Suprapubic skin (tissue), 4 donors: ENCODE data around the gene TIMM50. TPM values are rescaled to one million over a fixed set of nuclear protein-coding genes. Genes with fewer than 3 reads are reported as not detected.

Experiments used
- DNase-seq, 2 donors: peaks; one replicate each; pipeline ENCODE4 v3.0.0-alpha.2; 2019; ENCODE audit warnings: low spot score in 2 of 2
- H3K27ac ChIP-seq: fragments of 200-600 bp; sonication (generic); one replicate; pipeline ENCODE4 v1.5.1; 2019
- H3K27me3 ChIP-seq: fragments of 200-600 bp; sonication (generic); one replicate; pipeline ENCODE4 v1.5.1; 2019
- H3K36me3 ChIP-seq: fragments of 200-600 bp; sonication (generic); one replicate; pipeline ENCODE4 v1.5.1; 2019
- H3K4me1 ChIP-seq: fragments of 200-600 bp; sonication (generic); one replicate; pipeline ENCODE4 v1.5.1; 2019
- H3K4me3 ChIP-seq: fragments of 200-600 bp; sonication (generic); one replicate; pipeline ENCODE4 v1.5.1; 2019; ENCODE audit warnings: mild to moderate bottlenecking
- H3K9me3 ChIP-seq: fragments of 200-600 bp; sonication (generic); one replicate; pipeline ENCODE4 v1.5.1; 2019
- CTCF ChIP-seq, 2 donors: fragments of 200-600 bp in 1 of 2; fragments of 450-650 bp in 1 of 2; sonication (generic) in 1 of 2; IDR thresholded peaks; one replicate each; pipeline ENCODE4 v1.5.1; 2016 to 2019; ENCODE audit warnings: antibody characterized with exemption in 2 of 2, mild to moderate bottlenecking in 1 of 2, moderate library complexity in 1 of 2
- EP300 ChIP-seq: sonication (generic); formaldehyde crosslinking; IDR thresholded peaks from one replicate; pipeline ENCODE4 v1.6.1; 2017; ENCODE audit warnings: antibody characterized with exemption
- POLR2A ChIP-seq, 2 donors: fragments of 450-650 bp; IDR thresholded peaks; one replicate each; pipeline ENCODE4 v1.6.1; 2017; ENCODE audit warnings: antibody characterized with exemption in 2 of 2, mild to moderate bottlenecking in 2 of 2, moderate library complexity in 2 of 2
- POLR2AphosphoS5 ChIP-seq, 3 donors: sonication (generic); formaldehyde crosslinking; IDR thresholded peaks; one replicate each; pipeline ENCODE4 v1.6.1; 2017; ENCODE audit warnings: antibody characterized with exemption in 3 of 3
- WGBS: methylation state at CpG from one replicate; pipeline ENCODE4 v1.1.5; 2018; 5-methylcytosine and 5-hydroxymethylcytosine counted together
- total RNA-seq, 4 donors: library from RNA; depleted of rRNA; stranded (reverse); fragments of >200 nt; gene quantifications; one replicate each; pipeline ENCODE4 v1.1.0, GENCODE V29; 2016

Gene TIMM50
- total RNA-seq, 4 donors from 2014 or later: 44.9 to 57.9 (median 50.6) TPM

- Histone ChIP-seq H3K9me3 (no peaks in the 10 kb centered on the region), H3K4me1 (peaks cover 24% of the 10 kb centered on the region), H3K27ac (peak overlapping the region; percentile 87), H3K36me3 (peaks cover 27% of the 10 kb centered on the region), H3K27me3 (no peaks in the 10 kb centered on the region), H3K4me3 (peak overlapping the region; percentile 96)
- no peak for TF ChIP-seq CTCF (IDR thresholded peaks at IDR 0.05)
- TF ChIP-seq POLR2AphosphoS5 (IDR thresholded peaks at IDR 0.05): no peak
- TF ChIP-seq POLR2A (IDR thresholded peaks at IDR 0.05): no peak
- TF ChIP-seq EP300: no peak
- DNase-seq: no peak
- 47% methylated on average over 10 of the region's 10 CpGs for WGBS
Measured at GRCh38 chr19:39479916-39480315, 722 bp upstream of the TIMM50 start.

- peak overlapping the region; percentile 96 for H3K4me3 ChIP-seq
- WGBS: 2% methylated on average over 12 of the region's 12 CpGs
- H3K27me3 ChIP-seq: no peaks in the 10 kb centered on the region
- H3K4me1 ChIP-seq: peaks cover 24% of the 10 kb centered on the region
- peak overlapping the region; percentile 87 for H3K27ac ChIP-seq
- no peaks in the 10 kb centered on the region for H3K9me3 ChIP-seq
- peaks cover 29% of the 10 kb centered on the region for H3K36me3 ChIP-seq
- TF ChIP-seq POLR2A (IDR thresholded peaks at IDR 0.05): no peak
- no peak for TF ChIP-seq POLR2AphosphoS5 (IDR thresholded peaks at IDR 0.05)
- TF ChIP-seq EP300: no peak
- no peak for TF ChIP-seq CTCF (IDR thresholded peaks at IDR 0.05)
- DNase-seq: no peak
Measured at GRCh38 chr19:39481229-39481545, 549 bp downstream of the TIMM50 start.

DNA sequence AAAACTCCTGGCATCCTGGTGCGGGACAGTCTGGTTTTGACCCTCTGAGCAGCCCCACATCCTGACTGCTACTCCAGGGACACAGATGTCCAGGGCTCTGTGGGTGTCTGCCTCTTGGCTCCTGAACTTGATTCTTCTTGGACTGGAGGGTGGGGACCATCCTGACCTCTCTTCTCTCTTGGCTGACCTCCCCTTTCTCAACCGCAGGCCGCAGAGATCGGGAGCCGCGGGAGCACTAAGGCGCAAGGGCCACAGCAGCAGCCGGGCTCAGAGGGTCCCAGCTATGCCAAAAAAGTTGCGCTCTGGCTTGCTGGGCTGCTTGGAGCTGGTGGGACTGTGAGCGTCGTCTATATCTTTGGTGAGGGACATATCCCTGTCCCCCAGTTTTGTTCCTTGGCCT is 1.0 kb downstream of the TIMM50 start:
- Histone ChIP-seq H3K4me1 (peaks cover 24% of the 10 kb centered on the region), H3K27me3 (no peaks in the 10 kb centered on the region), H3K36me3 (peaks cover 30% of the 10 kb centered on the region), H3K9me3 (no peaks in the 10 kb centered on the region), H3K27ac (no peak overlapping the region), H3K4me3 (peak overlapping the region; percentile 96)
- DNase-seq: no peak
- WGBS: 60% methylated on average over 11 of the region's 11 CpGs
- TF ChIP-seq CTCF (IDR thresholded peaks at IDR 0.05): no peak
- TF ChIP-seq EP300: no peak
- TF ChIP-seq POLR2AphosphoS5 (IDR thresholded peaks at IDR 0.05): no peak
- TF ChIP-seq POLR2A (IDR thresholded peaks at IDR 0.05): no peak

- Histone ChIP-seq H3K27me3 (no peaks in the 10 kb centered on the region), H3K9me3 (no peaks in the 10 kb centered on the region), H3K36me3 (peaks cover 44% of the 10 kb centered on the region), H3K4me1 (peaks cover 24% of the 10 kb centered on the region), H3K4me3 (no peak overlapping the region), H3K27ac (no peak overlapping the region)
- TF ChIP-seq POLR2AphosphoS5 (IDR thresholded peaks at IDR 0.05): no peak
- no peak for TF ChIP-seq CTCF (IDR thresholded peaks at IDR 0.05)
- TF ChIP-seq EP300: no peak
- TF ChIP-seq POLR2A (IDR thresholded peaks at IDR 0.05): no peak
- WGBS: 77% methylated on average over 6 of the region's 6 CpGs
- DNase-seq: no peak
Measured at GRCh38 chr19:39483141-39483540, 2.5 kb downstream of the TIMM50 start.

- Histone ChIP-seq H3K36me3 (peaks cover 72% of the 10 kb centered on the region), H3K4me3 (no peak overlapping the region), H3K27me3 (no peaks in the 10 kb centered on the region), H3K9me3 (no peaks in the 10 kb centered on the region), H3K27ac (no peak overlapping the region), H3K4me1 (no peaks in the 10 kb centered on the region)
- WGBS: 85% methylated on average over 10 of the region's 10 CpGs
- TF ChIP-seq EP300: no peak
- no peak for TF ChIP-seq POLR2A (IDR thresholded peaks at IDR 0.05)
- TF ChIP-seq CTCF (IDR thresholded peaks at IDR 0.05): no peak
- DNase-seq: no peak
Measured at GRCh38 chr19:39489756-39490155, 9.1 kb downstream of the TIMM50 start.
